Nephron progenitor cell (in vitro differentiated cells): ENCODE measurements around the gene IL6ST.
"Not testable (repeated sequence)": the region's sequence is repeated elsewhere in the genome, so short reads cannot be mapped to it uniquely, and the experiment has no call there.

Experiments used
- DNase-seq: peaks from one replicate; pipeline ENCODE4 v3.0.0; 2021
- H3K27ac Mint-ChIP-seq: 2 replicates; pipeline ENCODE4 v1.8.0; 2021; ENCODE audit warnings: mild to moderate bottlenecking, moderate library complexity, mixed read lengths
- H3K27me3 Mint-ChIP-seq: 2 replicates; pipeline ENCODE4 v1.8.0; 2021; ENCODE audit warnings: mild to moderate bottlenecking, low read depth, mixed read lengths; ENCODE audit not compliant: poor library complexity
- H3K36me3 Mint-ChIP-seq: 2 replicates; pipeline ENCODE4 v1.8.0; 2021; ENCODE audit warnings: low read depth, mixed read lengths
- H3K4me1 Mint-ChIP-seq: 2 replicates; pipeline ENCODE4 v1.8.0; 2021; ENCODE audit warnings: mixed read lengths
- H3K4me3 Mint-ChIP-seq: 2 replicates; pipeline ENCODE4 v1.8.0; 2021; ENCODE audit warnings: mild to moderate bottlenecking, moderate library complexity, mixed read lengths
- H3K9me3 Mint-ChIP-seq: 2 replicates; pipeline ENCODE4 v1.8.0; 2021; ENCODE audit warnings: mild to moderate bottlenecking, moderate library complexity, mixed read lengths
- CTCF ChIP-seq: fragments of 200-600 bp; sonication (generic); IDR thresholded peaks from 2 replicates; pipeline ENCODE4 v1.5.0; 2021; ENCODE audit warnings: antibody characterized with exemption

The IL6ST gene

GRCh38 chr5:55994495-55994997 lies at the start of gene IL6ST:
Gene IL6ST (minus strand): TSS chr5:55994963. CDS start chr5:55976278, 18,685 bp downstream.
- Mint-ChIP-seq H3K4me1 (peaks cover 55% of the 10 kb centered on the region), H3K27ac (peak within 1 kb of the TSS; percentile 99), H3K27me3 (no peaks in the 10 kb centered on the region), H3K9me3 (no peaks in the 10 kb centered on the region), H3K4me3 (peak within 1 kb of the TSS; percentile 96), H3K36me3 (peaks cover 14% of the 10 kb centered on the region)
- no peak for DNase-seq
- TF ChIP-seq CTCF, result no peak

GRCh38 chr5:56039985-56040384 lies 45.2 kb upstream of the IL6ST start:
- DNase-seq, result no peak
- Mint-ChIP-seq H3K27ac (no peak overlapping the region), H3K36me3 (peaks cover 6% of the 10 kb centered on the region), H3K27me3 (no peaks in the 10 kb centered on the region), H3K4me1 (peaks cover 16% of the 10 kb centered on the region), H3K4me3 (no peak overlapping the region), H3K9me3 (peaks cover 27% of the 10 kb centered on the region)
- no peak for TF ChIP-seq CTCF

GRCh38 chr5:56038206-56038605 lies 43.4 kb upstream of the IL6ST start:
- DNase-seq, H3K27ac Mint-ChIP-seq, H3K4me3 Mint-ChIP-seq, H3K27me3 Mint-ChIP-seq, H3K36me3 Mint-ChIP-seq: not testable (repeated sequence)
- H3K9me3 Mint-ChIP-seq, result peaks cover 21% of the 10 kb centered on the region
- H3K4me1 Mint-ChIP-seq, result peaks cover 16% of the 10 kb centered on the region

GRCh38 chr5:56037531-56038010 lies 42.8 kb upstream of the IL6ST start:
- peaks cover 16% of the 10 kb centered on the region for H3K4me1 Mint-ChIP-seq
- peaks cover 21% of the 10 kb centered on the region for H3K9me3 Mint-ChIP-seq
- H3K27me3 Mint-ChIP-seq, result no peaks in the 10 kb centered on the region
- no peak overlapping the region for H3K4me3 Mint-ChIP-seq
- no peak for DNase-seq
- no peak for TF ChIP-seq CTCF
- peaks cover 6% of the 10 kb centered on the region for H3K36me3 Mint-ChIP-seq
- peak overlapping the region; percentile 49 for H3K27ac Mint-ChIP-seq

GRCh38 chr5:56035394-56035793 lies 40.6 kb upstream of the IL6ST start:
- Mint-ChIP-seq H3K9me3 (peaks cover 24% of the 10 kb centered on the region), H3K4me1 (peaks cover 16% of the 10 kb centered on the region)
- not testable (repeated sequence) for H3K36me3 Mint-ChIP-seq, DNase-seq, H3K4me3 Mint-ChIP-seq, H3K27me3 Mint-ChIP-seq, H3K27ac Mint-ChIP-seq

GRCh38 chr5:56029871-56030630 lies 35.3 kb upstream of the IL6ST start:
- H3K9me3 Mint-ChIP-seq, DNase-seq, H3K27ac Mint-ChIP-seq, H3K4me3 Mint-ChIP-seq, H3K4me1 Mint-ChIP-seq, H3K27me3 Mint-ChIP-seq, H3K36me3 Mint-ChIP-seq: not testable (repeated sequence)

GRCh38 chr5:56029457-56029856 lies 34.7 kb upstream of the IL6ST start:
- DNase-seq, result no peak
- Mint-ChIP-seq H3K9me3 (peaks cover 3% of the 10 kb centered on the region), H3K36me3 (no peaks in the 10 kb centered on the region), H3K27me3 (no peaks in the 10 kb centered on the region), H3K4me1 (no peaks in the 10 kb centered on the region), H3K4me3 (no peak overlapping the region), H3K27ac (no peak overlapping the region)
- no peak for TF ChIP-seq CTCF
